SKM-1 (cell line): ENCODE measurements around the gene MRPS15.
"Not testable (repeated sequence)": the region's sequence is repeated elsewhere in the genome, so short reads cannot be mapped to it uniquely, and the experiment has no call there.

ENCODE experiments used
- DNase-seq: peaks from one replicate; lab custom pipeline; 2025; ENCODE audit not compliant: unreplicated experiment; lab: John Stamatoyannopoulos, UW

MRPS15 gene

GRCh38 chr1:36484099-36484498 is 19.9 kb upstream of the MRPS15 start:
- DNase-seq: no peak

- DNase-seq: peak; percentile 44
These were observed 18.7 kb upstream of the MRPS15 start, which contains the start of gene CSF3R for GRCh38 chr1:36482724-36483388. CSF3R (minus strand) TSS chr1:36482913; CDS start chr1:36479496, 3,417 bp downstream.

GRCh38 chr1:36481771-36482723 is 17.9 kb upstream of the MRPS15 start:
- no peak for DNase-seq

GRCh38 chr1:36481091-36481490 is 16.9 kb upstream of the MRPS15 start:
- no peak for DNase-seq

GRCh38 chr1:36480161-36480560 is 16.0 kb upstream of the MRPS15 start:
- no peak for DNase-seq

- DNase-seq: no peak
These were observed 15.4 kb upstream of the MRPS15 start for GRCh38 chr1:36479505-36480051.

GRCh38 chr1:36477615-36478014 is 13.4 kb upstream of the MRPS15 start:
- not testable (repeated sequence) for DNase-seq

GRCh38 chr1:36476945-36477344 is 12.8 kb upstream of the MRPS15 start:
- DNase-seq: no peak

GRCh38 chr1:36475910-36476604 is 11.9 kb upstream of the MRPS15 start:
- DNase-seq: no peak

- DNase-seq: no peak
These were observed 11.2 kb upstream of the MRPS15 start for GRCh38 chr1:36475341-36475740.

GRCh38 chr1:36472656-36473055 is 8.5 kb upstream of the MRPS15 start:
- no peak for DNase-seq

- no peak for DNase-seq
These were observed 7.9 kb upstream of the MRPS15 start for GRCh38 chr1:36471830-36472641.

- no peak for DNase-seq
These were observed 5.0 kb upstream of the MRPS15 start for GRCh38 chr1:36469163-36469562.

- DNase-seq: no peak
These were observed 3.7 kb upstream of the MRPS15 start for GRCh38 chr1:36467700-36468455.

GRCh38 chr1:36467027-36467410 is 2.8 kb upstream of the MRPS15 start:
- DNase-seq: no peak

- no peak for DNase-seq
These were observed 2.3 kb upstream of the MRPS15 start for GRCh38 chr1:36466370-36467026.

GRCh38 chr1:36465731-36466369 is 1.7 kb upstream of the MRPS15 start:
- no peak for DNase-seq

GRCh38 chr1:36464605-36465393 is 615 bp upstream of the MRPS15 start:
- DNase-seq: no peak
